Activated CD8-positive, alpha-beta T cell treated with anti-CD3 and anti-CD28 coated beads, Interleukin-2, amount 10 ng/mL, durations not matched to agents 7 days and 5 days (primary cell): ENCODE measurements around the gene BOD1L1. TPM values are rescaled to one million over a fixed set of nuclear protein-coding genes. Genes with fewer than 3 reads are reported as not detected.

Source experiments
- ATAC-seq: fragments of 150-1000 bp; cut with Tn5 transposase; one replicate; pipeline ENCODE4 v1.10.0; 2021; ENCODE audit warnings: moderate library complexity
- CTCF ChIA-PET: fragments of 350-600 bp; sonication (Branson Sonifier 250); formaldehyde crosslinking; loops from one replicate; lab custom pipeline; 2021; ENCODE audit warnings: antibody characterized with exemption; lab: Charles Lee
- POLR2A ChIA-PET: fragments of 350-600 bp; sonication (Branson Sonifier 250); formaldehyde crosslinking; loops from one replicate; lab custom pipeline; 2021; ENCODE audit warnings: antibody characterized with exemption; lab: Charles Lee
- DNase-seq: peaks from one replicate; pipeline ENCODE4 v3.0.0-alpha.2; 2020
- H3K27ac Mint-ChIP-seq: one replicate; pipeline ENCODE4 v1.8.0; 2021; ENCODE audit warnings: mild to moderate bottlenecking, mixed read lengths
- H3K27me3 Mint-ChIP-seq: one replicate; pipeline ENCODE4 v1.8.0; 2021; ENCODE audit warnings: low read depth, mixed read lengths
- H3K36me3 Mint-ChIP-seq: one replicate; pipeline ENCODE4 v1.8.0; 2021; ENCODE audit warnings: low read depth, mixed read lengths
- H3K4me1 Mint-ChIP-seq: one replicate; pipeline ENCODE4 v1.8.0; 2021; ENCODE audit warnings: low read depth, mixed read lengths
- H3K4me3 Mint-ChIP-seq: one replicate; pipeline ENCODE4 v1.8.0; 2021; ENCODE audit warnings: mild to moderate bottlenecking, mixed read lengths
- H3K9me3 Mint-ChIP-seq: one replicate; pipeline ENCODE4 v1.8.0; 2022; ENCODE audit warnings: mixed read lengths; ENCODE audit not compliant: insufficient read depth
- total RNA-seq, 2 experiments: library from RNA; stranded (reverse); gene quantifications; one replicate each; pipeline ENCODE4 v1.2.3, GENCODE V29; 2021

Gene BOD1L1
- total RNA-seq, 2 experiments from 2014 or later = 29.7 to 30.2 TPM

DNA sequence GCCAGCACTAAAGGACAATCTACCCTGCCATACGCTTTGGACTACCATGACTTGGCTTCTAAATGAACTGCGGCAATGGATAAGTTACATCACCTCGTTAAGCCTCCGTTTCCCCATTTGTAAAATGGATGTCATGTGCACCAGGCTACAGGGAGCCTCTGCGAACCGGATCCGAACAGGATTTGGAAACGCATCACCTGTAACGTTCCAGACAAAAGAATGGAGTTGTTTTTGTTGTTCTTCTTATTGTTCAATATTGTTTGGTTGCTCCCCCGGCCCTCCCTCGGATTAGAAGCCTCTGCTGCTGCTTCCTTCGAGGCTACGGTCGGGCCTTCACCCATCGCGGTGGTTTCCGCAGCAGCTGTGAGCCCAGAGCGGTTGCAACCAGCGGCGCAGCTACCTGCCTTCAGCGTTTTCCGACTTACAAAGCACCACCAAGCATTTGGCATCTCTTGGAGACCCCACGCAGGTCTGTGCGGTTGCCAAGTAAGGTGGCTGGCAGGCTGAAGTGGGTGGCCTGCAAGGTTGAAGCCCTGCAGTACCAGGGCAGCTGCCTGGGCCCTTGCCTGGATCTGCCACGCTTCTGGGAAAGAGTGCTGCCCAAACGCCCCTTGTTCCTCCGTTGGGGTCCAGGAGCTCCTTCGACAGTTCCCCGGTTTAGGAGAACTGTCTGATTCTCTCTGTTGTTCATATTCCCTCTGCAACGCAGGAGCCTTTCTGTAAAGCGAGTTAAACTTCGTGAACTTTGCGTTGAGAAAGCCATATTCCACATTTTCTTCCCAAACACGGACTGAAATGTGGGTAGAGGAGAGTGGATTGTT lies 90.3 kb downstream of the BOD1L1 start:
- H3K27ac Mint-ChIP-seq = no peak overlapping the region
- peaks cover 35% of the 10 kb centered on the region for H3K4me1 Mint-ChIP-seq
- ATAC-seq (no peak), DNase-seq (no peak)
- ChIA-PET CTCF (no interaction called here), POLR2A (interaction anchor here (1.0 kb wide), 1 partner anchor 52 kb away, joined by 3 read pairs; no protein-coding TSS in a partner anchor)
- no peak overlapping the region for H3K4me3 Mint-ChIP-seq
- H3K36me3 Mint-ChIP-seq = peaks cover 6% of the 10 kb centered on the region
- peaks cover 7% of the 10 kb centered on the region for H3K9me3 Mint-ChIP-seq
- peaks cover 88% of the 10 kb centered on the region for H3K27me3 Mint-ChIP-seq

DNA sequence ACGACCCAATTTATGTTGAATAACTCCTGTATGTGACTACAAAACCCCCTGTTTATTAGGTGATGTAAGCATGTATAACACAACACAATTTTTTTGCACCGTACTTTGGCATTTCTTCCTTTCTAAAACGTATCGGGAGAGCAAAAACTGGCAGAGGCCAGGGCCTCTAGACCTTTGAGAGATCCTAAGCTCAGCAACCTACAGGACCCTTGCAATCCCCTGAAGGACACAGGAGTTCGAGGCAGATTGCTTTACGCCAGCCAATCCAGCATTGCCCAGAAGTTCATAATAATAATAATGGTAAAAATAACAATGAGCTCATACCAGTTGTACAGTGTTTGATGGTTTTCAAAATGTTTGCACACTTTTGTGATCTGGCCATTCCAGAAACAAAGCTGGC lies 90.9 kb downstream of the BOD1L1 start:
- no peak overlapping the region for H3K4me3 Mint-ChIP-seq
- ATAC-seq (no peak), DNase-seq (no peak)
- CTCF ChIA-PET = no interaction called here
- POLR2A ChIA-PET = interaction anchor here (1.0 kb wide), 1 partner anchor 52 kb away, joined by 3 read pairs; no protein-coding TSS in a partner anchor
- H3K27me3 Mint-ChIP-seq = peaks cover 88% of the 10 kb centered on the region
- peak overlapping the region; percentile 55 for H3K27ac Mint-ChIP-seq
- peaks cover 32% of the 10 kb centered on the region for H3K4me1 Mint-ChIP-seq
- peaks cover 7% of the 10 kb centered on the region for H3K9me3 Mint-ChIP-seq
- peaks cover 6% of the 10 kb centered on the region for H3K36me3 Mint-ChIP-seq

DNA sequence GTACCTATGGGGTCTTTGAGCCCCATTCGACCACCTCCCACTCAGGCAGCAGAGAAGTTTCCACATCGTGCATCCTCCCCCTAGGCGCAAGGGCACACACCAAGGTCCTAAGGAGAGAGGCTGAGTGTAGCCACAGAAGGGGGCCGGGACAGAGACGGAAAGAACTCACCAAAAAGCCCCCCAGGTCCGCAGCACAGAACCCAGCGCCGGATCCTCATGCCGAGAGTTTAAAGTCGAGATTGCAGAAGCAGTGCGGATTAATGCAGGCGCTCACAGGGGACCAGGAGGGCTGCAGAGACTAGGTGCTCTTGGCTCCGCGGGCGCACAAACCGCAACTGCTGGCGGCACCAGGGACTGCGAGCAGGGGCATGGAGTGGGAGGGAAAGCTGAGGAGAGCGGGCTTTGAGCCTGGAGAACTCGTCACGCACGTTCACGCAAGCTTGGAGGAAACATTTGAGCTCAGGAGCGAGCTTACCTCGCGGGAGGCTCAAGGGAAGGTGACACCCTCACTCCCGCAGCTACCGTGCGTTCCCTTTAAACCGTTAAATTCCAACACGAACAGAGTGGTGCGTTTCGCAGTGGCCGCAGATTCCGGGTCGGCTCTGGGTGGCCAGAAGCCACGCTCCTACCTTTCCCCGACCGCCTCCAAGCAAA lies 91.7 kb downstream of the BOD1L1 start:
- Mint-ChIP-seq H3K4me1 (peaks cover 38% of the 10 kb centered on the region), H3K9me3 (peaks cover 7% of the 10 kb centered on the region), H3K27ac (no peak overlapping the region), H3K36me3 (peaks cover 6% of the 10 kb centered on the region), H3K27me3 (peaks cover 91% of the 10 kb centered on the region), H3K4me3 (no peak overlapping the region)
- CTCF ChIA-PET = no interaction called here
- ATAC-seq = no peak
- DNase-seq = no peak
- POLR2A ChIA-PET = no interaction called here

DNA sequence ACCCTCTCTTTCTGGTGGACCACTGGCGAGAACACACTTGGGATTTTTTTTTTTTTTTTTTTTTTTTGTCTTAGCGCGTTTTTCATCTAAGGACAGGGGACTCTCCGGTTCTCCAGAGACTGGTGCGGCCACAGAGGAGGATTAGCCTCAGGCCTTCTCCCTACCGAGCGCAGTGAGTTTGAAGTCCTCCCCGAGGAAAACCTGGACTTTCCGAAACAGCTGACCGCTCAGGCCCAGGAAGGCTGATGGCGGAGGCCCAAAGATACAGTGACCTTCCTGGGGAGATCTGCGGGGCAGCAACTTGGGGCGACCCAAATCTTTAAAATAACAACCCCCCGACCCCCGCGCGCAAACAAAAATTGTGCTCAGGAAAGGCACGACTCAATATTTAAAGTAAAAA lies 92.4 kb downstream of the BOD1L1 start:
- H3K36me3 Mint-ChIP-seq = peaks cover 6% of the 10 kb centered on the region
- no peak overlapping the region for H3K4me3 Mint-ChIP-seq
- DNase-seq = no peak
- peaks cover 7% of the 10 kb centered on the region for H3K9me3 Mint-ChIP-seq
- H3K4me1 Mint-ChIP-seq = peaks cover 39% of the 10 kb centered on the region
- CTCF ChIA-PET = no interaction called here
- ATAC-seq = no peak
- peak overlapping the region; percentile 60 for H3K27ac Mint-ChIP-seq
- peaks cover 91% of the 10 kb centered on the region for H3K27me3 Mint-ChIP-seq
- POLR2A ChIA-PET = interaction anchor here (0.6 to 0.9 kb wide), 2 partner anchors 10 to 16 kb away, joined by 3 to 5 read pairs; no protein-coding TSS in a partner anchor

DNA sequence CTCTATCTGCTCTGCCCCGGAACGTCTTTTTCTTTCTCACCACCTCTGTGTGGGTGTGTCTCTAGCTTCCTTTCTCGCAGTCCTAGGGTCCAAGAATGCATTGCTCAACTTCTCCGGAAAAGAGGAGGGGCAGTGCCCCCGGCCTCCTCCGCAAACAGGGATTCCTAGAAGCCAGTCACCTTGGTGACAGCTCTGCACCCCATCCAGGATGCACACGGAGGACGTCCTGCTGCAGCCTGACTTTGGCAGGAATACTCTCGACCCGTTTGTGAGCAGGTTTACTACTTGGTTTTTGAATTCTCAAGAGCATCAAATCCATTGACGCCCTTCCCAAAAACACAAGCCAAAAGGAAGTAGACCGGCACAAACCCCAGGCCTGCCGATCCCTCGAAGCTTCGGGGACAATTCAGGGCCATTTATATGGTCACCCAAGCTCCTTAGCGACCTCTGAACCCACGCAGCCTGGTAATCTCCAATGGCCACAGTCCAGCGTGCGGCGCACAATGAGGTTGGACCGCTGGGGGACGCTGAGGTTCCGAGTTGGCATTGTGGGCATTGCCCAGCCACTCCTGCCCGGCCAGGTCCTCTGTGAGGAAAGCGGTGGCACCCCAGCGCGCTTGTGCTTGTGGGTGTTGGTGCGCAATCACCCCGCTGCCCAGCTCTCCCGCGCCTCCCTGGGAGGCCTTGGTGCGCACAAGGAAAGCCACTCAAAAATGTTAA lies 93.0 kb downstream of the BOD1L1 start:
- peaks cover 92% of the 10 kb centered on the region for H3K27me3 Mint-ChIP-seq
- peaks cover 36% of the 10 kb centered on the region for H3K4me1 Mint-ChIP-seq
- H3K9me3 Mint-ChIP-seq = peaks cover 7% of the 10 kb centered on the region
- H3K4me3 Mint-ChIP-seq = peak overlapping the region; percentile 8
- DNase-seq (no peak), ATAC-seq (no peak)
- H3K36me3 Mint-ChIP-seq = peaks cover 6% of the 10 kb centered on the region
- ChIA-PET CTCF (no interaction called here), POLR2A (interaction anchor here (0.6 to 0.9 kb wide), 2 partner anchors 9 to 17 kb away, joined by 3 to 5 read pairs; no protein-coding TSS in a partner anchor)
- H3K27ac Mint-ChIP-seq = peak overlapping the region; percentile 55

DNA sequence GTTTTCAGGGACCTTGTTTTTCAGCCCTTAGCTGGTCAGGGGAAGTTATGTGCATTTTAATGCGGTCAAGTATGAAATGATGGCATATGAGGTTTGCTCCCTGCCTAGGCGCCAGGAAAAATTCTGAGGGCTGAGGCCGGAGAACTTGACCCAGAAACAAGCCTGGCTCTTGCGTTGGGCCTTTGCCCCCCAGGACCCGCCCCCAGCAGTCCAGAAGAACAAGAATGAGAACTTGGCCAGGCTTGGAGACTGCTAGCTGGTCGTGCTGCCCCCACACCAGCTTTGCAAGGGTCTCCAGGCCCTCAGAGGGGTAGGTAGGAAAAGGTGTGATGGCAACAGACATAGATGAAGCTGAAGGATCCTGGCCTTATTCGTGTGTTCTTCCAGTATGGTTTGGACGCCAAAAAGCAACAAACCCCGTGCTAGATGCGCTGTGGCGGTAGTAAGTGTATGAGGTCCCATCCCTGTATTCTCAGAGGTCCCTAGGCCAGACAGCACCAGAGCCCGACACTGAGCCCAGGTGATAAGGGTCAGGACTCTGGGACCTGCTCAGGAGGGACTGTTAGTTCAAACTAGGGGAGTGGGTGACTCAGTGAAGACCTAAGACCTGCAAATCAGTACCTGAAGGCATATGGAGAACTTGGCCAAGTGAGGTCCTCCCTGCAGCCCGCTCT lies 93.7 kb downstream of the BOD1L1 start:
- CTCF ChIA-PET = no interaction called here

DNA sequence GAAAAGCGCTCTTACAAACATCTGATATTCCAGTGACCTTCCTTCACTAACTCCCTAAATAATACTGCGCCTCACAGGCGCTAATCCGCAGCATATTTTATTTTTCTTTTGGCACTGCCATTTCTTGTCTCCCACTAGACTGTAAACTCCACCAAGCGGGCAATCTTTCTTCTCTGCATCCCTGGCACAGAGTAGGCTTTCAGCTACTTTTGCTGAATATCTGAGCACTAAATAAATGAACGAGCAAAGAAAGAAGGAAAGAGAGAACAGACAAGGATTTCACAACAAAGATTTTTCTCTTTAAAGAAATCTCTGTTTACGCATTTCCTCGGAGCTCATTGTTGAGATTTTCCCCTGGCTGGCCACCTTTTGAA lies 95.9 kb downstream of the BOD1L1 start:
- POLR2A ChIA-PET = no interaction called here

More for the DNA sequence above, 93.7 kb downstream of the BOD1L1 start:
- H3K27me3 Mint-ChIP-seq = peaks cover 92% of the 10 kb centered on the region
- POLR2A ChIA-PET = no interaction called here
- H3K4me1 Mint-ChIP-seq = peaks cover 37% of the 10 kb centered on the region
- peaks cover 7% of the 10 kb centered on the region for H3K9me3 Mint-ChIP-seq
- DNase-seq = no peak
- H3K27ac Mint-ChIP-seq = peak overlapping the region; percentile 55
- peak overlapping the region; percentile 8 for H3K4me3 Mint-ChIP-seq
- no peak for ATAC-seq
- H3K36me3 Mint-ChIP-seq = peaks cover 8% of the 10 kb centered on the region

DNA sequence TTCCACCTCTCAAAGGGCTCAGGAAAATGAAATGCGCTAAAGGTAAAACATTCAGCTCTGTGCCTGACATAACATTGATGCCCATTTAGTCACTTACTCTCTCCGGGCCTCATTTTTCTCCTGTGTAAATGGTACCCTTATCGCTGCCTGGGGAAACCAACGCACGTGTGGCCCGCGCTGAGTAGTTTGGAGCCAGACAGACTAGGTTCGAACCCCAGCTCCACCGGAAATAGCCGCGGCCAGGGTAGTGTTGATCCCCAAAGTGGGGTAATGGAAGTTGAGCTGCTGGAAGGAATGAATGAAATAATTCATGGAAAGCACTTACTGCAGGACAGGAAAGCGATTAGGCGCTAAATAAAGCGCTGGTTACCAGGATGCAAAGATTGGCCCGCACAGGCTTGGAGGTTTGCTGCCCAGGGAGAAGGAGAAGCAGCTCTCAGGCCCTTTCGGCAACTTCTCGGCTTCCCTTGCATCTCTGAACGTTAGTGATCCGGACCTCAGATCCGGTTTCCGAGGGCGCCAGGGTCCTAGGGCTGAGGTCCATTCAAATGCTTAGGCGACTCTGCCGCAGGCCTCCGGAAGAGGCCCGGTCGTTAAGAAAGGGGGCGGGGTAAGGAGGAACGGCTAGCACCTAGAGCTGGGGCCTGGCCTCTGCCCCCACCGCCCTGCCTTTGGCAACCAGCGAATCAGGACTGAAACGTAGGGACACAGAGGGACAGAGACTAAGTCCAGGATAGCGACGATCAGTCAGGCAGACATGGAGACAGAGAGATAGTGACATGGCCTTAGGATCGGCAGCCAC lies 96.5 kb downstream of the BOD1L1 start:
- DNase-seq = no peak
- POLR2A ChIA-PET = no interaction called here
- no peak overlapping the region for H3K4me3 Mint-ChIP-seq
- no peak for ATAC-seq
- peaks cover 37% of the 10 kb centered on the region for H3K4me1 Mint-ChIP-seq
- no peak overlapping the region for H3K27ac Mint-ChIP-seq
- H3K36me3 Mint-ChIP-seq = peaks cover 8% of the 10 kb centered on the region
- CTCF ChIA-PET = interaction anchor here (0.8 to 1.4 kb wide), 2 partner anchors 11 to 17 kb away, joined by 3 to 4 read pairs; no protein-coding TSS in a partner anchor
- H3K27me3 Mint-ChIP-seq = peaks cover 91% of the 10 kb centered on the region
- H3K9me3 Mint-ChIP-seq = no peaks in the 10 kb centered on the region

More for the DNA sequence above, 95.9 kb downstream of the BOD1L1 start:
- H3K9me3 Mint-ChIP-seq = peaks cover 1% of the 10 kb centered on the region
- peaks cover 91% of the 10 kb centered on the region for H3K27me3 Mint-ChIP-seq
- no peak overlapping the region for H3K27ac Mint-ChIP-seq
- DNase-seq = no peak
- no peak for ATAC-seq
- CTCF ChIA-PET = interaction anchor here (1.4 kb wide), 1 partner anchor 10 kb away, joined by 4 read pairs; no protein-coding TSS in a partner anchor
- H3K4me3 Mint-ChIP-seq = no peak overlapping the region
- peaks cover 41% of the 10 kb centered on the region for H3K4me1 Mint-ChIP-seq
- H3K36me3 Mint-ChIP-seq = peaks cover 9% of the 10 kb centered on the region

DNA sequence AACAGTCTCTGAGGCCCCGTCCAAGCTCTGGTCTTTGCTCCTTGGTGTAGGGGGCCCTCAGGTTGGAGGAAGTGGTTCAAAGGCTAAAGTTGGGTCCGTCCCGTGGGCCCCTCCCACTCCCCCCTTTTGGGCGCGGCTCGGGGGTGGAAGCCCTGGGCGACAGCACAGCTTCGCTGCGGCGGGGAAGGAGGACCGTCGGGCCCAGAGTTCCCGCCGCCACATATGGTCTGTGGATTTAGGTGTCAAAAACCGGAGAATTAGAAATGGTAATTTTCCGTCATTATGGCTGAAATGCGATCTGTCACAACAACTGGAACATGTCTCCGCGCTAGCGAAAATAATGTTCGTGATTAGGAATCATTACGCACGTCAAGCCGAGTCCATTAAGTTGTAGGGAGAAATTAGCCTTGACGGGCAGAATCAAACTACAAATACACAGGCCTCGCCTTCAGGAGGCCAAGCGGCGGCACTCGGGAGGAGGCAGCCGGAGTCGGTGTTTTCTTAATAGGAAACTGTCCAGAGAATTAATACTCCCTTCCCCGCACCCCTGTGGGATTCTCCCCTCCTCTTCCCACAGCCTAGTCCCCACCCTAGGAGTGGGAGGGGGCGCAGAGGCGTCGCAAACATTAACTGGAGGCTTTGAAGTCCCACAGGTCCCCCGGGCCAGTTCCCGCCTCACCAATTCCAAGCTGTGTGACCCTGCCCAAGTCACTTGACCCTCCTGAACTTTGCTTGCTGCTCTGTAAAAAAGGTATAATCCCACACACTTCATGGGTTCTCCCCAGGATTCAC lies 98.2 kb downstream of the BOD1L1 start:
- peaks cover 91% of the 10 kb centered on the region for H3K27me3 Mint-ChIP-seq
- ATAC-seq (no peak), DNase-seq (no peak)
- H3K9me3 Mint-ChIP-seq = no peaks in the 10 kb centered on the region
- H3K36me3 Mint-ChIP-seq = peaks cover 14% of the 10 kb centered on the region
- CTCF ChIA-PET = no interaction called here
- peak overlapping the region; percentile 55 for H3K27ac Mint-ChIP-seq
- peaks cover 36% of the 10 kb centered on the region for H3K4me1 Mint-ChIP-seq
- H3K4me3 Mint-ChIP-seq = peak overlapping the region; percentile 42
- POLR2A ChIA-PET = interaction anchor here (0.6 kb wide), 1 partner anchor 33 kb away, joined by 3 read pairs; no protein-coding TSS in a partner anchor

DNA sequence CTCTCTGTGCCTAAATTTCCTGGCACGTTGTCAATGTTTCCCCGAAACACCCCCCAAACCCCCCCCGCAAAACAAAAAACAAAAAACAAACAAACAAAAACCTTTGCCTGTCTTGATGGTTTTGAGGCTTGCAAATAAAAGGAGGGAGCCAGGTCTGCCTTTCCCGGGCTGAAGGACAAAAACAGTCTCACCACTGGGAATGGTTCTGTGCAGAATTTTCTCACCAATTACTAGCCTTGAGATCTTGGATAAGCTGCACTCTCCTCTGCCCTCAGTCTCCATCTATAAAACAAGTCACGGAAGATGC lies 98.8 kb downstream of the BOD1L1 start:
- CTCF ChIA-PET = no interaction called here
- no peak for DNase-seq
- H3K4me3 Mint-ChIP-seq = peak overlapping the region; percentile 42
- H3K36me3 Mint-ChIP-seq = peaks cover 20% of the 10 kb centered on the region
- POLR2A ChIA-PET = no interaction called here
- H3K27me3 Mint-ChIP-seq = peaks cover 91% of the 10 kb centered on the region
- H3K9me3 Mint-ChIP-seq = no peaks in the 10 kb centered on the region
- H3K4me1 Mint-ChIP-seq = peaks cover 33% of the 10 kb centered on the region
- peak overlapping the region; percentile 55 for H3K27ac Mint-ChIP-seq
- ATAC-seq = no peak
